Measurements from ENCODE around the gene GHRH.

DNA sequence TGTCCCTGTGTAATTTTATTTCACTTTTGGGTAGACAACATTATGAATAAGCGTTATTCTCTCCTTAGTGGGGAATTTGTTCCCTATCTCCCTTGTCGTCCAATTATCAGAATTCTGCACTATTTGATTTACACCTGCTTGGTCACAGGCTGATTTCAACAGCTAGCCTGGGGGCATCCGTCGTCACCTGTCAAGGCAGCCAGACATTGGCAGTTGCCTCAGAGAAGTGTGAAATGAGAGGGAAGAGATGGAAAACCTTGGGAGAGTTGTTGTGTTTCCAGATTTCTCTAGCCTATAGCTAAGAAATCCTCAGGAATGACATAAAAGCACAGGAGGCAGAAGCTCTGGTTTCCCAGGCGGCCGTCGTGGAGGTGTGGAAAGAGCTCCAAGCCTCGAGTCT, 891 bp upstream of the GHRH start:
- TF ChIP-seq, protein P1, sequence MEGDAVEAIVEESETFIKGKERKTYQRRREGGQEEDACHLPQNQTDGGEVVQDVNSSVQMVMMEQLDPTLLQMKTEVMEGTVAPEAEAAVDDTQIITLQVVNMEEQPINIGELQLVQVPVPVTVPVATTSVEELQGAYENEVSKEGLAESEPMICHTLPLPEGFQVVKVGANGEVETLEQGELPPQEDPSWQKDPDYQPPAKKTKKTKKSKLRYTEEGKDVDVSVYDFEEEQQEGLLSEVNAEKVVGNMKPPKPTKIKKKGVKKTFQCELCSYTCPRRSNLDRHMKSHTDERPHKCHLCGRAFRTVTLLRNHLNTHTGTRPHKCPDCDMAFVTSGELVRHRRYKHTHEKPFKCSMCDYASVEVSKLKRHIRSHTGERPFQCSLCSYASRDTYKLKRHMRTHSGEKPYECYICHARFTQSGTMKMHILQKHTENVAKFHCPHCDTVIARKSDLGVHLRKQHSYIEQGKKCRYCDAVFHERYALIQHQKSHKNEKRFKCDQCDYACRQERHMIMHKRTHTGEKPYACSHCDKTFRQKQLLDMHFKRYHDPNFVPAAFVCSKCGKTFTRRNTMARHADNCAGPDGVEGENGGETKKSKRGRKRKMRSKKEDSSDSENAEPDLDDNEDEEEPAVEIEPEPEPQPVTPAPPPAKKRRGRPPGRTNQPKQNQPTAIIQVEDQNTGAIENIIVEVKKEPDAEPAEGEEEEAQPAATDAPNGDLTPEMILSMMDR (IDR thresholded peaks at IDR 0.05) = no peak
- TF ChIP-seq POLR2A (IDR thresholded peaks at IDR 0.05) = no peak
